ENCODE measurements around the gene HCN2.

- TF ChIP-seq, protein P1, sequence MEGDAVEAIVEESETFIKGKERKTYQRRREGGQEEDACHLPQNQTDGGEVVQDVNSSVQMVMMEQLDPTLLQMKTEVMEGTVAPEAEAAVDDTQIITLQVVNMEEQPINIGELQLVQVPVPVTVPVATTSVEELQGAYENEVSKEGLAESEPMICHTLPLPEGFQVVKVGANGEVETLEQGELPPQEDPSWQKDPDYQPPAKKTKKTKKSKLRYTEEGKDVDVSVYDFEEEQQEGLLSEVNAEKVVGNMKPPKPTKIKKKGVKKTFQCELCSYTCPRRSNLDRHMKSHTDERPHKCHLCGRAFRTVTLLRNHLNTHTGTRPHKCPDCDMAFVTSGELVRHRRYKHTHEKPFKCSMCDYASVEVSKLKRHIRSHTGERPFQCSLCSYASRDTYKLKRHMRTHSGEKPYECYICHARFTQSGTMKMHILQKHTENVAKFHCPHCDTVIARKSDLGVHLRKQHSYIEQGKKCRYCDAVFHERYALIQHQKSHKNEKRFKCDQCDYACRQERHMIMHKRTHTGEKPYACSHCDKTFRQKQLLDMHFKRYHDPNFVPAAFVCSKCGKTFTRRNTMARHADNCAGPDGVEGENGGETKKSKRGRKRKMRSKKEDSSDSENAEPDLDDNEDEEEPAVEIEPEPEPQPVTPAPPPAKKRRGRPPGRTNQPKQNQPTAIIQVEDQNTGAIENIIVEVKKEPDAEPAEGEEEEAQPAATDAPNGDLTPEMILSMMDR (IDR thresholded peaks at IDR 0.05; ENCODE audit: insufficient read depth, low read length, poor library complexity, severe bottlenecking): no peak
- TF ChIP-seq EZH2phosphoT487 (conservative IDR thresholded peaks at IDR 0.05; ENCODE audit: low read length): no peak
Measured at GRCh38 chr19:613732-614567, 24.3 kb downstream of the HCN2 start.
